ENCODE data around the gene NFATC2.

DNA sequence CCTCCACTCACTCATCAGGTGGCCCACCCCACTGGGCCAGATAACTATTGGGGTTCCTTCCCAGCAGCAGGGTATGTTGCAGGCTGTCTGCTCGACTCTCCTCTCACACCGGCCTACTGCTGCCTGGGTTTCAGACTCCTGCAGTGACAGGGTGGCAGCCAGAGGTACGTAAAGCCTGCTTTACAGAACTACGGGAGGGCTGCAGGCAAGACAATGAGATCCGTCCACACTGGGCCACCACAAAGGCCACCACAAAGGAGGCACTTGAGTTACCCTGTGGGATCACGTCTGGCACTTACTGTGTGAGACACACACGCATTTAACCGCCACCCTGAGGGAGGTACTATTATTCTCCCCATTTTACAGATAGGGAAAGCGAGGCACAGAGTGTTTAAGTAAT lies 78.5 kb downstream of the NFATC2 start:
- TF ChIP-seq, protein P1, sequence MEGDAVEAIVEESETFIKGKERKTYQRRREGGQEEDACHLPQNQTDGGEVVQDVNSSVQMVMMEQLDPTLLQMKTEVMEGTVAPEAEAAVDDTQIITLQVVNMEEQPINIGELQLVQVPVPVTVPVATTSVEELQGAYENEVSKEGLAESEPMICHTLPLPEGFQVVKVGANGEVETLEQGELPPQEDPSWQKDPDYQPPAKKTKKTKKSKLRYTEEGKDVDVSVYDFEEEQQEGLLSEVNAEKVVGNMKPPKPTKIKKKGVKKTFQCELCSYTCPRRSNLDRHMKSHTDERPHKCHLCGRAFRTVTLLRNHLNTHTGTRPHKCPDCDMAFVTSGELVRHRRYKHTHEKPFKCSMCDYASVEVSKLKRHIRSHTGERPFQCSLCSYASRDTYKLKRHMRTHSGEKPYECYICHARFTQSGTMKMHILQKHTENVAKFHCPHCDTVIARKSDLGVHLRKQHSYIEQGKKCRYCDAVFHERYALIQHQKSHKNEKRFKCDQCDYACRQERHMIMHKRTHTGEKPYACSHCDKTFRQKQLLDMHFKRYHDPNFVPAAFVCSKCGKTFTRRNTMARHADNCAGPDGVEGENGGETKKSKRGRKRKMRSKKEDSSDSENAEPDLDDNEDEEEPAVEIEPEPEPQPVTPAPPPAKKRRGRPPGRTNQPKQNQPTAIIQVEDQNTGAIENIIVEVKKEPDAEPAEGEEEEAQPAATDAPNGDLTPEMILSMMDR (IDR thresholded peaks at IDR 0.05; ENCODE audit: low read depth, low read length, poor library complexity, severe bottlenecking): no peak
- no peak for TF ChIP-seq EZH2phosphoT487 (IDR thresholded peaks at IDR 0.05; ENCODE audit: borderline replicate concordance, low read length)

All from DOHH2 (cell line).